ENCODE measurements around the gene SLC49A3.
"Not testable (repeated sequence)": the region's sequence is repeated elsewhere in the genome, so short reads cannot be mapped to it uniquely, and the experiment has no call there.

The SLC49A3 gene

GRCh38 chr4:688854-689681 is at the start of gene SLC49A3:
TSS of gene SLC49A3 (minus strand) at chr4:689151. CDS start at chr4:689127, 24 bp downstream.
- FAIRE-seq = no peak

- FAIRE-seq = not testable (repeated sequence)
Measured at GRCh38 chr4:736561-736960, 47.6 kb upstream of the SLC49A3 start.

GRCh38 chr4:735583-735982 is 46.6 kb upstream of the SLC49A3 start:
- FAIRE-seq = no peak

- FAIRE-seq = no peak
Measured at GRCh38 chr4:734951-735350, 46.0 kb upstream of the SLC49A3 start.

DNA sequence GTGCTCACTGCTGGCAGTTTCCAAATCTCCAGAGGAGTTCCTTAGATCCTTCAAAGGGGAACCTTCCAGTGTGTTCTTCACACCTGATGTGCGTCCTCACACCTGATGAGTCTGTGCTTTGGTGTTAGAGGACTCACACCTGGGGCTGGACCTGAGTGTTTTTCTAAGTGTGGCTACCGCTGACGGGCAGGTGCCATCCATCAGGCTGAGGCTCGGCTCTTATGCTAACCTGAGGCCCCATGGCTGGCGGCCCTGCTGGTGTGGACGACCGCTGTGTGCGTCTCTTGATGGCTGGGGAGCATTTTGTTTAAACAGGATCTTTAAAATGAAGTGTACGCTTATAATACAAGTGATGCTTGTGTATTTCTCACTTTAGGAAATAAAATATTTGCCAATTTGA is 45.1 kb upstream of the SLC49A3 start:
- no peak for FAIRE-seq

DNA sequence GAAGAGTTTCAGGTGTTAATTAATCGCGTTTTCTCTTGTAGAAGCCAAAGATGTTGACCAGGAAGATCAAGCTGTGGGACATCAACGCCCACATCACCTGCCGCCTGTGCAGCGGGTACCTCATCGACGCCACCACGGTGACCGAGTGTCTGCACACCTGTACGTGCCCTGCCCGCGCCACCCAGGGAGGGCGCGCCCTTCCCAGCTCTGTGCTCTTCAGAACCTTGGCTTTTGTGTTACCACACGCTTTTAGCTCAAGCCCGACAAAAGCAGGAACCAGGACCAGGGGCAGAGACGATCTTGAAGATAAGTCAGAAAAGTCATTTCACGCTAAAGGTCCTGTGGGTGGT is 44.7 kb upstream of the SLC49A3 start:
- no peak for FAIRE-seq

- no peak for FAIRE-seq
Measured at GRCh38 chr4:732911-733630, 44.1 kb upstream of the SLC49A3 start.

DNA sequence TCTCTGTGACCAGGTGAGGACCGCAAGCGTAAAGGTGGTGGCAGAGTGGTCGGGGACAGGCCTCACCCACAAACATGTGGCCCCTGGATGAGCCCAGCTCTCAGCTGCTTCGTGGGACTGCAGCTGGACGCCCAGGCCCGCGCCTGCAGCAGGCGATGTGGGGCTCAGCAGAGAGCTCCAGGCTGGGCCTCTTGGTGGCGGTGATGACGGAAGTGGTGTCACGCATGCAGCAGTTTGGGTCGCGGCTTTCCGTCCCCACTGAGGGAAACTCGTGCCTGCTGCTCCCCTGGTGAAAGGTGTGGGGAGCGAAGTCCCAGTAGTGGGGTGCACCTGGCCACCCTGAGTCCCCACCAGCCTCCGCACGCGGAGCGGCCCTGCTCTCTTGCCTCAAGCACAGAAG is 43.5 kb upstream of the SLC49A3 start:
- no peak for FAIRE-seq

DNA sequence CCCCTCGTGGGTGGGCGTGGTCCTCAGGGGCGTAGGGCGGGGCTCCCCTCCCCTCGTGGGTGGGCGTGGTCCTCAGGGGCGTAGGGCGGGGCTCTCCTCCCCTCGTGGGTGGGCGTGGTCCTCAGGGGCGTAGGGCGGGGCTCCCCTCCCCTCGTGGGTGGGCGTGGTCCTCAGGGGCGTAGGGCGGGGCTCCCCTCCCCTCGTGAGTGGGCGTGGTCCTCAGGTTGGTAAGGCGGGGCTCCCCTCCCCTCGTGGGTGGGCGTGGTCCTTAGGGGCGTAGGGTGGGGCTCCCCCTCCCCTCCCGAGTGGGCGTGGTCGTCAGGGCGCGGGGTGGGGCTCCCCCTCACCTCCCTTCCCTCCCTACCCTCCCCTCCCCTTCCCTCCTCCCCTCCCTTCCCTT is 43.0 kb upstream of the SLC49A3 start:
- FAIRE-seq = not testable (repeated sequence)

DNA sequence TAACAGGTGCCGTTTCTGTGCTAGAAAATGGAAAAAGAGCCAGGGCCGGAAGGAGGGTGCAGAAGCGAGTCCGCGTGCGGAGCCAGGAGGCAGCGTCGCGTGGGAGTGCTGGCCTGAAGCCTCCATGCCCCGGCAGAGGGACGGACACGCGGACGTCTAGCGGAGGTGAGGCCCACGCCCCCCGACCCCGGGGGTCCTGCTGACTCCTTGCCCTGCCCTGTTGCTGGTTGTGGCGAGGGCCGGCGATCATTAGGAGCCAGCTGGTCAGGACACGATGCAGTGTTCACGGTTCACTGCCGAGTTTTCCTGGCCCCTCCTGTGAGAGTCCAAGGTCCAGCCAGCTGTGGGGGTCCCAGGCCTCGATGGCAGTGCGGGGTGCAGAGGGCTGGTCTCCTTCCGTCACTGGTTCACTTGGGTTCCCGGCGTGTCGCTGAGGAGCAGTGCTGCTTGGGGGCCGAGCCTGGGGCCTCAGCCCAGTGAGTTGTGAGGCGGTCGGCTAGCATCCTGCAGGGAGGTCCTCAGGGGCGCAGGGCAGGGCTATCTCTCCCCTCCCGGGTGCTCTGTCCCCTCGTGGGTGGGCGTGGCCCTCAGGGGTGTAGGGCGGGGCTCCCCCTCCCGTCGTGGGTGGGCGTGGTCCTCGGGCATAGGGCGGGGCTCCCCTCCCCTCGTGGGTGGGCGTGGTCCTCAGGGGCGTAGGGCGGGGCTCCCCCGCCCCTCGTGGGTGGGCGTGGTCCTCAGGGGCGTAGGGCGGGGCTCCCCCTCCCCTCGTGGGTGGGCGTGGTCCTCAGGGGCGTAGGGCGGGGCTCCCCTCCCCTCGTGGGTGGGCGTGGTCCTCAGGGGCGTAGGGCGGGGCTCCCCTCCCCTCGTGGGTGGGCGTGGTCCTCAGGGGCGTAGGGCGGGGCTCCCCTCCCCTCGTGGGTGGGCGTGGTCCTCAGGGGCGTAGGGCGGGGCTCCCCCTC is 42.3 kb upstream of the SLC49A3 start:
- FAIRE-seq = not testable (repeated sequence)

DNA sequence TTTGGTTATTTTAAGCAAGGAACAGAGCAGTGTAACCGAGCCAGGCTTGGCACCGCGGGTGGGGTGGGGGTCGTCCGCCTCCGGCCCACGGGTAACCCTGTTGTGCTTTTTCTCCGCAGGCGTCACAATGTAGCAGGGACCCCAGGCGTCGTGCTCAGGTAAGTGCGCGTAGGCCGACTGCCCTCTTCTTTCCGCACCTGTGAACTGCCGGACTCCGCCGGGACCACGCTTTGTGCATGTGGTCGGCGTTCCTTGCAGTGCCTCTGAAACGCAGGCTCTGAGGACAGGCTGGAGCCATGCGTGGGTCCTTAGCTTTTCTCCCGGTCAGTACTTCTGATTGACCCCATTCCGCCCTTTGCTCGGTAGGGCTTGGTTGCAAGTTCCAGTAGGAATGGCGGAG is 41.6 kb upstream of the SLC49A3 start:
- no peak for FAIRE-seq

GRCh38 chr4:729336-730315 is 40.7 kb upstream of the SLC49A3 start:
- FAIRE-seq = no peak

DNA sequence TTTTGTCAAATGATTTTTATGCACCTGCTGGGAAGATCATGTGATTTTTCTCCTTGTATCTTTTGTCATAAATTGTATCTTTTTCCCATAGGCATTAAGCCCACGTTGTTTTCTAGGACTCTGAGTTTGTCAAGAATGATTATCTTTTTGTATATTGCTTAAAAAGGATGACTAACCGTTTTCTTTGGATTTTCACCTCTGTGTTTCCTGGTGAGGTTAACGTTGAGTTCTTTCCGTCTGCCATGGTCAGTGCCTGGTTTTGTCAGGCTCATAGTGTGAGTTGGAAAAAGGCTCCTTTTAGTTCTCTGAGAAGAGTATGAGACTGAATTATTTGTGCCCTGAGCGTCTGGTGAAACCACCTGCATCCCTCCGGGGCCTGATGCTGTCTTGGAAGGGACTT is 38.6 kb upstream of the SLC49A3 start:
- FAIRE-seq = no peak

- no peak for FAIRE-seq
Measured at GRCh38 chr4:726838-727237, 37.9 kb upstream of the SLC49A3 start.

- no peak for FAIRE-seq
Measured at GRCh38 chr4:726235-726787, 37.4 kb upstream of the SLC49A3 start.

GRCh38 chr4:725391-726234 is 36.7 kb upstream of the SLC49A3 start:
- no peak for FAIRE-seq

GRCh38 chr4:723751-724530 is 35.0 kb upstream of the SLC49A3 start:
- FAIRE-seq = no peak

DNA sequence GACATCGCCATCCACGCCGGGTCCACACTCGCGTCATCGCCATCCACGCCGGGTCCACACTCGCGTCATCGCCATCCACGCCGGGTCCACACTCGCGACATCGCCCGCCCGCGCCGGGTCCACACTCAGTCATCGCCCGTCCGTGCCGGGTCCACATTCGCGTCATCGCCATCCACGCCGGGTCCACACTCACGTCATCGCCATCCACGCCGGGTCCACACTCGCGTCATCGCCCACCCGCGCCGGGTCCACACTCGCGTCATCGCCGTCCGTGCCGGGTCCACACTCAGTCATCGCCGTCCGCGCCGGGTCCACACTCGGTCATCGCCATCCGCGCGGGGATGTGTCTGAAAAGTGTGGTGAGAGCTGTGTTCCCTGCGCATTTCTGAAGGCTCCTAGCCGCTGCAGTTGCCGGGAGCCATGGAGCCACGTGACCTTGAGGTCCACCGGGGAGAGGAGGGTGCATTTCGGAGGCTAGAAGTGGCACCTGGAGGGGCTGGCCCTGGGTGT is 34.0 kb upstream of the SLC49A3 start:
- no peak for FAIRE-seq

DNA sequence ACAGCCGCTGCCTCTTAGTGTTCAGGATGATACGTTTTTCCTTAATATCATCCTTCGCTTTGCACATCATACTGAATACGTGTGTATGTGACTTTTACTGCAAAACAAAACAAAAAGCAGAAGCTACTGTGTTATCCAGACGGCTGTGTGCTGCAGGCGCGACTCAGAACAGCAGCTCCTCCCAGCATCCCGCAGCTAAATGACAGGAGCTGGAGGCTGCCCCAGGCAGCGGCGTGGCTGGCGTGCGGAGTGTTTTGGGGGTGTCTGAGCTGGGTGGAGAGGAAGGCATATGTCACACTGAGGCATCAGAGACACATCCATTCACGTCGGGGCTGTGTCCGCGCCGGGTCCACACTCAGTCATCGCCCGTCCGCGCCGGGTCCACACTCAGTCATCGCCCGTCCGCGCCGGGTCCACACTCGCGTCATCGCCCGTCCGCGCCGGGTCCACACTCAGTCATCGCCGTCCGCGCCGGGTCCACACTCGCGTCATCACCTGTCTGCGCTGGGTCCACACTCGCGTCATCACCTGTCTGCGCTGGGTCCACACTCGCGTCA is 33.3 kb upstream of the SLC49A3 start:
- no peak for FAIRE-seq

Data from endometrium (tissue), 2 donors.